Measurements from ENCODE around the gene SNTG2.

SNTG2 gene

DNA sequence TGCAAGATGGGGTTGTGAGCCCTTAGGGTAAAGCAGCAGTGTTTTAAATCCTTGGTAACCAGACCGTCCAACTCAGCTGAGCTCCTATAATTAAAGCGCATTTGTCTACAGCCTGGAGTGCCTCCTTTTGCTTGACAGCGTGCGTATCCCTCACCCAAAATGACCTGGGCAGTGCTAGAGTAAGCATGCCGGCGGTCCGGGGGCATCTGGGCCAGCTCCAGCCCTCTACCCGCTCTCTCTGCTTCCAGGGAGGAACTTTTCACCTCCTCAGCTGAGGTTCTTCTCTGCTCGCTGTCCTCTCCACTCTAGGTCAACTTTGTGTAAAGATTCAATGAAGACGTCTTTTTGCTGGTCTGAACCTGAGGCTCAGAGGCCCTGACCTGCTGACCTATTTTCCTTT lies 360.2 kb downstream of the SNTG2 start:
- Histone ChIP-seq H3K4me3 (ENCODE audit: low read length) (no peak overlapping the region), H3K27ac (ENCODE audit: low read length) (no peak overlapping the region), H3K27me3 (ENCODE audit: control insufficient read depth, insufficient read depth, low read length) (no peaks in the 10 kb centered on the region)

DNA sequence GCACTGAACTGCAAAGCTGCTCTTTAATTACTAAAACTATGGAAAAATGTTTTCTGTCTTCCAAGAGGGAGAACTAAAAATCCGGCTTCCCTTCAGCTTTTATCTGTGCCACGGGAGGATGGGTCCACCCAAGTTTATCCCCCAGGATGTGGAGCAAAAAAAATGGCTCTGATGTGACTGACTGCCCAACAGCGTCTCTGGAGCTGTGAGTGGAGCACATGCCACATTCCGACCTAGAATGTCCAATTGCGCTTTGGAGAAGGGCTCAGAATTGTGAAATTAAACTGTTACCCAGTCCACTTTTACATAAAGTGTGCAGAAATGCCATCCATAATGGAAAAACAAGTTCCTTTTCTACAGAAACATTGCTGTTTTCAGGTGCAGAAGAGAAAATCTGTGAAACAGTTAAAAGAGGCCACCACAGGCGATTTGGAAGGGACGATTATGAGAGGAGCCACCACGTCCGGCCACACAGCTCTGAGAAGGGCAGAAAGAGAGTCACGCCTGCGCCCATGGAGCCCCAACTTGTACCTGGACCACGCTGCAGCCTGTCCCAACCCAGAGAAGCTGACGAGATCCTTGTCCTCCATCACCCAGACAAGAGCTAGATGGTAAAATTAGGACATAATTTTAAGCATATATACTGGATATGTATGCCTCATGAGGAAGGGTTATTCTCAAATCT lies 362.7 kb downstream of the SNTG2 start:
- Histone ChIP-seq H3K9me3 (ENCODE audit: control insufficient read depth, low read depth, low read length) (no peaks in the 10 kb centered on the region), H3K4me3 (ENCODE audit: low read length) (no peak overlapping the region), H3K27ac (ENCODE audit: low read length) (no peak overlapping the region), H3K4me1 (ENCODE audit: control insufficient read depth, low read depth, low read length) (peaks cover 12% of the 10 kb centered on the region), H3K9ac (ENCODE audit: low read length) (no peak overlapping the region), H3K36me3 (ENCODE audit: control insufficient read depth, low read depth, low read length) (no peaks in the 10 kb centered on the region), H3K27me3 (ENCODE audit: control insufficient read depth, insufficient read depth, low read length) (no peaks in the 10 kb centered on the region)

More for the DNA sequence above, 360.2 kb downstream of the SNTG2 start:
- no peaks in the 10 kb centered on the region for H3K36me3 ChIP-seq (ENCODE audit: control insufficient read depth, low read depth, low read length)
- H3K4me1 ChIP-seq (ENCODE audit: control insufficient read depth, low read depth, low read length), result peaks cover 12% of the 10 kb centered on the region
- H3K9ac ChIP-seq (ENCODE audit: low read length), result no peak overlapping the region
- H3K9me3 ChIP-seq (ENCODE audit: control insufficient read depth, low read depth, low read length), result no peaks in the 10 kb centered on the region

DNA sequence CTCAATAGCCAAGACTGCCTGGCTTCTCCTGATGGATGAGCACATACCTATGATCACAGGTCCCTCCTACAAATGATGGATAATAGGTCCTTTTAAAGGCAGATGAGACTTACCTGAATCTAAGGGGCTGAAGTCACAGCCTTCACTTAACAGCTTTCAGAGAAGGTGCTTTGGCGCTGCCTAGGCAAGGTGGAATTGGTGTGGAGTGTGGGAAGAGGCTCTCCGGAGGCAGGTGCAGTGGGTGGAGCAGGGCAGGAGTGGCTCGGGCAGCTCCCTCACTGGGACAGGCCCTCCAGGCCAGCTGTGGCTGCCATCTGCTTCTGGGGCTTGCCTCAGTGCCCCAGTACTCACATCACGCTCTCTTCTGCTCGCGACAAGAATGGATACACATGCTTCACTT lies 363.6 kb downstream of the SNTG2 start:
- Histone ChIP-seq H3K36me3 (ENCODE audit: control insufficient read depth, low read depth, low read length) (no peaks in the 10 kb centered on the region), H3K9me3 (ENCODE audit: control insufficient read depth, low read depth, low read length) (no peaks in the 10 kb centered on the region), H3K4me1 (ENCODE audit: control insufficient read depth, low read depth, low read length) (peaks cover 7% of the 10 kb centered on the region), H3K27me3 (ENCODE audit: control insufficient read depth, insufficient read depth, low read length) (no peaks in the 10 kb centered on the region), H3K4me3 (ENCODE audit: low read length) (no peak overlapping the region), H3K27ac (ENCODE audit: low read length) (no peak overlapping the region), H3K9ac (ENCODE audit: low read length) (no peak overlapping the region)

DNA sequence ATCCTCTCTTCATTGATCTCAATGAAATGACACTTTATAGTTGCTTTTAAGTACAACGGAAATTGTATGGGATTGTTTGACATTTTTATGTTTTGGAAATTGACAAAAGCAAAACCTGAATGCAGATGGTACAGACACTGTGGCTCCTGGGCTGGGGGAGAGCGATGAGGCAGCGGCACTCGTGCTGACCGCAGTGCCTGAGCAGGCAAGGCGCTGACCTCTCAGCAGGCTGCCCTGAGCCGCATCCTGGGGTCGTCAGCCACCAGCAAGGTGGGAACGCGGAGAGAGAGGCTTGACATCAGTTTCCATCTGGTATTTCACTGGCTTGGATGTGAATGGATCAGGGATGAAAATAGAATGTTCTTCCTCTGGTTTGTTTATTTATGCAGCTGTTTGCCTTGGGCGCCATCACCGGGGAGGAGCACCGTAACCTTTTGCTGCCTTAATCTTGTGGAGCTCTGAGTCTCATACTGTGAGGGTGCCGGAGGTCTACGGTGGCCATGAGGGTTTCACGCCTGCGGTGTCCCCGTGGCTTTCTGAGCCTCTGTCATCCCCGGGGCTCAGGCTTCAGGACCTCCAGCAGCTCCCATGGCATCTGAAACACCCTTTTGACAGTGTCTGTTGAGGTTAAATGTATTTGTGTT lies 367.8 kb downstream of the SNTG2 start:
- no peaks in the 10 kb centered on the region for H3K36me3 ChIP-seq (ENCODE audit: control insufficient read depth, low read depth, low read length)
- no peak overlapping the region for H3K9ac ChIP-seq (ENCODE audit: low read length)
- H3K4me1 ChIP-seq (ENCODE audit: control insufficient read depth, low read depth, low read length), result no peaks in the 10 kb centered on the region
- H3K9me3 ChIP-seq (ENCODE audit: control insufficient read depth, low read depth, low read length), result no peaks in the 10 kb centered on the region
- no peak overlapping the region for H3K4me3 ChIP-seq (ENCODE audit: low read length)
- no peak overlapping the region for H3K27ac ChIP-seq (ENCODE audit: low read length)
- H3K27me3 ChIP-seq (ENCODE audit: control insufficient read depth, insufficient read depth, low read length), result no peaks in the 10 kb centered on the region

DNA sequence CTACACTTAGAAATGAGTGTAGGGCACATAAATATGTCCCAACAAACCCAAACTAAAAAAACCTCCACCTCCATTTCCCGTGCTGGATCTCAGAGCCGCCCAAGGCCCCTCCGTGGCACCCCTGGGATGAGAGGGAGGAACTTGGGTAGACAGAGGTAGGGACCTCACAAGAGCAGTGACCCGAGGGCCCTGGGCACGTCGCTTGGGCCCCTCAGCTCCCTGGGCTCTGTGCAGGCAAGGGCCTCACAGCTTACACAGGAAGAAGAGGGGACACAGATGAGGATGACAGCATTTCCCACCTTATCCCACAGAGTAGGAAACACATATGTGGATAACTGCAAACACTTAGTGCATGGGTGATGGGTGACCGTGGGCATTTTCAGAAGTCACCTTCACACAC lies 368.7 kb downstream of the SNTG2 start:
- no peaks in the 10 kb centered on the region for H3K36me3 ChIP-seq (ENCODE audit: control insufficient read depth, low read depth, low read length)
- no peaks in the 10 kb centered on the region for H3K27me3 ChIP-seq (ENCODE audit: control insufficient read depth, insufficient read depth, low read length)
- no peak overlapping the region for H3K27ac ChIP-seq (ENCODE audit: low read length)
- H3K9me3 ChIP-seq (ENCODE audit: control insufficient read depth, low read depth, low read length), result no peaks in the 10 kb centered on the region
- no peak overlapping the region for H3K9ac ChIP-seq (ENCODE audit: low read length)
- no peak overlapping the region for H3K4me3 ChIP-seq (ENCODE audit: low read length)
- H3K4me1 ChIP-seq (ENCODE audit: control insufficient read depth, low read depth, low read length), result no peaks in the 10 kb centered on the region

DNA sequence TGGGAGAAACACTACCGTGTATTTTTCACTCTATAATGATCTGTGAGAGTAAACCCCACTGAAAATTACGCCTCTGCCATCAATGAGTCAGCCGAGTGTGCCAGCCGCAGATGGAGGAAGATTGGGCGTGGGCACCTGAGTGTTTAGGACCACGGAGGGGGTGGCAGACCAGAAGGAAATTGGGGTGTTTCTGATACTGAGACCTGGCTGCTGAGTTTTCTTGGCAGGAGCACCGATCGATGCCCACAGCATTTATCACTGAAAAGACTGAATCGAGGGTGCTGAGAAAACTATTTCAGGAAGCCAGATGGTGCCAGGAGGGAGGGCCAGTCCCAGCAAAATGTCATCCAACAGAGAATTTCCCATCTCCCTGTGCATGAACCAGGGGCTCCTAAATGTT lies 370.7 kb downstream of the SNTG2 start:
- no peaks in the 10 kb centered on the region for H3K36me3 ChIP-seq (ENCODE audit: control insufficient read depth, low read depth, low read length)

DNA sequence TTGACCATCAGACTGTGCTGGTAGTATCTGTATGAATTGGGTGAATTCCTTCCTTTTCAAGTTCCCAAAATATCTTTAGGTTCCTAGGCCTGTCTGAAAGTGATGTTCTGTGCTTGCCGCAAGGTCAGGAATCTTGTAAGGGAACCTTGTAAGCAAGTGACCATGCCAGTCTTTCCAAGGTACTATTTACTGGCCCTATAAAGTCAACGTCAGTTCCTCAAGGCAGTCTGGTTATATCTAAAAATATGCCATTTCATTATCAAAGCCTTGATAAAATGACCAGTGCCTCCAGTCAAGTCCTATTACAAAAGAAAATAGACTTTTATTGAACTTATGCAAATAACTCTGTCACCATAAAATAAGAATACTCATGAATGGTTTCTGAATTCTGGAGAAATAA lies 374.2 kb downstream of the SNTG2 start:
- Histone ChIP-seq H3K4me3 (ENCODE audit: low read length) (no peak overlapping the region), H3K9me3 (ENCODE audit: control insufficient read depth, low read depth, low read length) (no peaks in the 10 kb centered on the region), H3K4me1 (ENCODE audit: control insufficient read depth, low read depth, low read length) (no peaks in the 10 kb centered on the region), H3K36me3 (ENCODE audit: control insufficient read depth, low read depth, low read length) (no peaks in the 10 kb centered on the region), H3K9ac (ENCODE audit: low read length) (no peak overlapping the region), H3K27me3 (ENCODE audit: control insufficient read depth, insufficient read depth, low read length) (no peaks in the 10 kb centered on the region), H3K27ac (ENCODE audit: low read length) (no peak overlapping the region)

More for the DNA sequence above, 370.7 kb downstream of the SNTG2 start:
- H3K4me3 ChIP-seq (ENCODE audit: low read length), result no peak overlapping the region
- no peak overlapping the region for H3K27ac ChIP-seq (ENCODE audit: low read length)
- no peaks in the 10 kb centered on the region for H3K9me3 ChIP-seq (ENCODE audit: control insufficient read depth, low read depth, low read length)
- H3K9ac ChIP-seq (ENCODE audit: low read length), result no peak overlapping the region
- no peaks in the 10 kb centered on the region for H3K27me3 ChIP-seq (ENCODE audit: control insufficient read depth, insufficient read depth, low read length)
- no peaks in the 10 kb centered on the region for H3K4me1 ChIP-seq (ENCODE audit: control insufficient read depth, low read depth, low read length)

DNA sequence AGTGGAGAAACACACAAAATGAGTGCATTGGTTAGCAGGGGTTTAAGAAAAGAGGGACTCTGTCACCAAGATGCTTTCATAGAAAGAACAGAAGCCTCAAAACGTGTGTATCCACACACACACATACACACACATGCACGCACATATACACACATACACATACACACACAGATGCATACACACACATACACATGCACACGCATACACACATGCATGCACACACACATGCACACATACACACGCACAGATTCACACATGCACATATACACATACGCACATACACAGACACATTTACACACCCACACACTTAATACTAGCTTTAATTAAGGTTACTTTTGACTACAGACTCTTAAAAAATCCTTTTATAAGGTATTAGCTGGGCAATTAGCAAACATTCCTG lies 378.0 kb downstream of the SNTG2 start:
- Histone ChIP-seq H3K9me3 (ENCODE audit: control insufficient read depth, low read depth, low read length) (no peaks in the 10 kb centered on the region), H3K27ac (ENCODE audit: low read length) (no peak overlapping the region), H3K36me3 (ENCODE audit: control insufficient read depth, low read depth, low read length) (no peaks in the 10 kb centered on the region), H3K27me3 (ENCODE audit: control insufficient read depth, insufficient read depth, low read length) (no peaks in the 10 kb centered on the region), H3K4me1 (ENCODE audit: control insufficient read depth, low read depth, low read length) (no peaks in the 10 kb centered on the region), H3K9ac (ENCODE audit: low read length) (no peak overlapping the region), H3K4me3 (ENCODE audit: low read length) (no peak overlapping the region)

DNA sequence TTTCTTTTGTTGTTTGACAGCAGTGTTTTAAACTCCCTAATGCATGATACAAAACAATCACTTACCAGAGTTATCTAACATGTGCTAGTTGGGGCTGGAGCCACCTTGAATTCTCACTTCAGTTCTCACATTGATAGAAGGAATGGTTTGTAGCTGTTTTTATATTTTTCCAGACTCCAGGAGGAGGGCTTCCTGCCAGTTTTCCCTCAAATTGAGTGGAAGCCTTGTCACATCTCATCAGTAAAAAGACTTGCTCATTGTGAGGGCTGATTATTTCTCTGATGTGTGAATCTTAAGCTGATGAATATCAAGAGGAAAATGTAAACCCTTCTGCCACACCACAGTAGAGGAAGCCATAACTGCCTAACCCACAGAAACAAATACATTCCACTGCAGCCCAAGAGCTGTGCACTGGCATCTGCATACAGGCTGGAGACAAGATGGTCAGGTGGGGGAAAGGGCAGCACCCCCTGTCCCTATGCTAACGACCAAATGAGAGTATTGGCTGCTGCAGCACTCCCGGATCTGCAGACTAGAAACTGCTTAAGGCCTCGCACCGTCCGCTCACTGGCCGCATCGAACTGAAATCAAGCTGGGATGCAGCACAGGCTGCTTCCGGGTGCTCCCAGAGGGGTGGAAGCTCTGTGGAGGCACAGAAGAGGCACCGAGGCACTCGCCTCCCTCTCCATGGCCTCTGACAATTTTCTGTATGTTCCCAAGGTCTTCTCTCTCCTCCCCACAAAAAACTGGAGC lies 388.9 kb downstream of the SNTG2 start:
- Histone ChIP-seq H3K9me3 (ENCODE audit: control insufficient read depth, low read depth, low read length) (no peaks in the 10 kb centered on the region), H3K27me3 (ENCODE audit: control insufficient read depth, insufficient read depth, low read length) (no peaks in the 10 kb centered on the region), H3K9ac (ENCODE audit: low read length) (no peak overlapping the region), H3K27ac (ENCODE audit: low read length) (no peak overlapping the region), H3K4me1 (ENCODE audit: control insufficient read depth, low read depth, low read length) (peaks cover 19% of the 10 kb centered on the region), H3K4me3 (ENCODE audit: low read length) (no peak overlapping the region), H3K36me3 (ENCODE audit: control insufficient read depth, low read depth, low read length) (no peaks in the 10 kb centered on the region)

DNA sequence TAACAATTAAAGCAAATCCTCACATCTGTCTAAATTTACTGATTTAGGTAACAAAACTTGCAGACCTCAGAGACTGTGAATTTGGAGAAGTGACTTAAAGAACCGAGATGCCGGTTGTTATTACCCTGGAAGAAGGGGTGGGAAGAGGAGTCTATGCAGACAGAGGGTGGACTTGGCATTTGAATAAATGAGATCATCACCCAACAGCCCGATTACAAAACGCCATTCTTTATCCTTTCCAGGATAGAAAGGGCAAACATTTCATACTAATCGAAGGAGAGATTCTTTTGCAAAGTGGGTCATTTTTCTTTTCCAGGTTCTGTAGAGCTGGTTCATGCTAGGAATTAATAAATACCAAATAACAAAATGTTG lies 389.5 kb downstream of the SNTG2 start:
- Histone ChIP-seq H3K27me3 (ENCODE audit: control insufficient read depth, insufficient read depth, low read length) (no peaks in the 10 kb centered on the region), H3K4me1 (ENCODE audit: control insufficient read depth, low read depth, low read length) (peaks cover 19% of the 10 kb centered on the region), H3K4me3 (ENCODE audit: low read length) (no peak overlapping the region), H3K9ac (ENCODE audit: low read length) (no peak overlapping the region), H3K27ac (ENCODE audit: low read length) (no peak overlapping the region), H3K9me3 (ENCODE audit: control insufficient read depth, low read depth, low read length) (no peaks in the 10 kb centered on the region), H3K36me3 (ENCODE audit: control insufficient read depth, low read depth, low read length) (no peaks in the 10 kb centered on the region)

DNA sequence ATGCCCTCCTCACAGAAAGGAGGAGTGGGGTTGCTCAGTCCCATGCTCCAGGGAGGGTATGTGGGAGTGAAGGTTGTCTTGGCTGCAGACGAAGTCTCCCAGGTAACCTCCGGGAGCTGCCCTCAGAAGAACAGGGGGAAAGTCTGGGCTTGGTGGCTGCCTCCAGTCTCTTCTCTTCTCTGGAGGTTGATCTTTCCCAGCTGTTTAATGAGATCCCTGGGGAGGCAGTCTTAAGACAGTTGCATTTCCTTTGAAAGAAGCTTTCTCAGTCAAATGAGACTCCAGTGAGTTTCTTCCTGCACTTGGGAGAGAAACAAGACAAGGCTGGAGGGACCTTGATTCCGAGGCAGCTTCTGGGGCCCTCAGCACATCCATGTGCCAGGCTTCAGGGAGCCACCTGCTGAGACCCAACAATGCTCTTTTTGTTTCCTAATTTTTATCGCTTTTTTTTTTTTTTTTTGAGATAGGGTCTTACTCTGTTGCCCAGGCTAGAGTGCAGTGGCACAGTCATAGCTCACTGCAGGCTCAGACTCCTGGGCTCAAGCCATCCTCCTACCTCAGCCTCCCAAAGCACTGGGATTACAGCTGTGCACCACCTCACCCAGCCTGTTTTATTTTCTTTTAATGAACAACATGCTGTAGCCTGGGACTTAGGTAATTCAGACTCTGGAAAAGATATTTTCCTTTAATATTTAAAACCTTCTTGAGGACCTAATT lies 390.9 kb downstream of the SNTG2 start:
- Histone ChIP-seq H3K36me3 (ENCODE audit: control insufficient read depth, low read depth, low read length) (no peaks in the 10 kb centered on the region), H3K27me3 (ENCODE audit: control insufficient read depth, insufficient read depth, low read length) (no peaks in the 10 kb centered on the region), H3K9ac (ENCODE audit: low read length) (no peak overlapping the region), H3K4me3 (ENCODE audit: low read length) (no peak overlapping the region), H3K9me3 (ENCODE audit: control insufficient read depth, low read depth, low read length) (no peaks in the 10 kb centered on the region), H3K27ac (ENCODE audit: low read length) (no peak overlapping the region), H3K4me1 (ENCODE audit: control insufficient read depth, low read depth, low read length) (peaks cover 19% of the 10 kb centered on the region)
